GM23338 (cell line): ENCODE results near the gene FMO2. TPM values are rescaled to one million over a fixed set of nuclear protein-coding genes. Genes with fewer than 3 reads are reported as not detected.

ENCODE experiments used
- ATAC-seq: fragments of 200-7000 bp; cut with Tn5 transposase; 3 replicates; pipeline ENCODE4 v1.9.1; 2020
- DNase-seq: peaks from one replicate; pipeline ENCODE4 v3.0.0-alpha.2; 2015; ENCODE audit warnings: low spot score
- H2AFZ ChIP-seq: fragments of 200-600 bp; sonication (generic); 2 replicates; pipeline ENCODE4 v1.8.0; 2016; ENCODE audit warnings: antibody characterized with exemption, mild to moderate bottlenecking, moderate library complexity
- H3F3A ChIP-seq: fragments of 200-600 bp; sonication (generic); replicated peaks from 2 replicates; pipeline ENCODE4 v1.8.0; 2017; ENCODE audit warnings: antibody characterized with exemption, mixed run types, low read depth
- H3K27ac ChIP-seq: fragments of 200-600 bp; sonication (generic); 2 replicates; pipeline ENCODE4 v1.6.1; 2016; ENCODE audit warnings: low read depth
- H3K27me3 ChIP-seq: fragments of 200-600 bp; sonication (generic); 2 replicates; pipeline ENCODE4 v1.8.0; 2016; ENCODE audit warnings: mild to moderate bottlenecking, mixed run types, moderate library complexity; ENCODE audit not compliant: insufficient read depth
- H3K36me3 ChIP-seq: fragments of 200-600 bp; sonication (generic); 2 replicates; pipeline ENCODE4 v1.8.0; 2016; ENCODE audit warnings: mild to moderate bottlenecking; ENCODE audit not compliant: insufficient read depth
- H3K4me1 ChIP-seq: fragments of 200-600 bp; sonication (generic); 2 replicates; pipeline ENCODE4 v1.8.0; 2016; ENCODE audit warnings: mild to moderate bottlenecking, moderate library complexity; ENCODE audit not compliant: insufficient read depth
- H3K4me2 ChIP-seq: fragments of 200-600 bp; sonication (generic); 2 replicates; pipeline ENCODE4 v1.7.1; 2017; ENCODE audit warnings: mixed run types
- H3K4me3 ChIP-seq: fragments of 200-600 bp; sonication (generic); 2 replicates; pipeline ENCODE4 v1.6.1; 2016; ENCODE audit warnings: mixed run types
- H3K79me2 ChIP-seq: fragments of 200-600 bp; sonication (generic); replicated peaks from 2 replicates; pipeline ENCODE4 v1.8.0; 2017; ENCODE audit warnings: mild to moderate bottlenecking; ENCODE audit not compliant: insufficient read depth
- H3K9me2 ChIP-seq: fragments of 200-600 bp; sonication (generic); 2 replicates; pipeline ENCODE4 v1.8.0; 2017; ENCODE audit not compliant: insufficient read depth
- H4K20me1 ChIP-seq: fragments of 200-600 bp; sonication (generic); replicated peaks from 2 replicates; pipeline ENCODE4 v1.8.0; 2017; ENCODE audit warnings: mild to moderate bottlenecking; ENCODE audit not compliant: insufficient read depth
- H3K27ac Mint-ChIP-seq: 2 replicates; pipeline ENCODE4 v1.8.0; 2020; ENCODE audit warnings: inconsistent platforms, mild to moderate bottlenecking, moderate library complexity, mixed read lengths
- H3K27me3 Mint-ChIP-seq: 3 replicates; pipeline ENCODE4 v1.8.0; 2022; ENCODE audit warnings: low read depth, mild to moderate bottlenecking, moderate library complexity, mixed read lengths, inconsistent platforms; ENCODE audit not compliant: insufficient read depth, poor library complexity
- H3K36me3 Mint-ChIP-seq: 3 replicates; pipeline ENCODE4 v1.8.0; 2021; ENCODE audit warnings: low read depth, mild to moderate bottlenecking, inconsistent platforms, moderate library complexity, mixed read lengths
- H3K4me1 Mint-ChIP-seq: 3 replicates; pipeline ENCODE4 v1.8.0; 2020; ENCODE audit warnings: mild to moderate bottlenecking, inconsistent platforms, mixed read lengths
- H3K4me3 Mint-ChIP-seq: 3 replicates; pipeline ENCODE4 v1.8.0; 2021; ENCODE audit warnings: moderate library complexity, mild to moderate bottlenecking, inconsistent platforms, mixed read lengths
- H3K9me3 Mint-ChIP-seq: 3 replicates; pipeline ENCODE4 v1.8.0; 2020; ENCODE audit warnings: moderate library complexity, mild to moderate bottlenecking, inconsistent platforms, mixed read lengths
- CREB1 ChIP-seq: fragments of 250-450 bp; sonication (Bioruptor Pico); IDR thresholded peaks from 2 replicates; pipeline ENCODE4 v1.5.0; 2020; ENCODE audit warnings: low read depth, mild to moderate bottlenecking, moderate library complexity
- EZH2 ChIP-seq: fragments of 200-600 bp; sonication (generic); IDR thresholded peaks from one replicate; pipeline ENCODE4 v1.8.0; 2017; ENCODE audit warnings: antibody characterized with exemption, mild to moderate bottlenecking, low read depth; ENCODE audit not compliant: unreplicated experiment
- EZH2phosphoT487 ChIP-seq: fragments of 200-600 bp; sonication (generic); IDR thresholded peaks from one replicate; pipeline ENCODE4 v1.8.1; 2018; ENCODE audit warnings: antibody characterized with exemption; ENCODE audit not compliant: unreplicated experiment
- POLR2AphosphoS5 ChIP-seq: IDR thresholded peaks from 2 replicates; pipeline ENCODE4 v1.6.1; 2016; ENCODE audit warnings: antibody characterized with exemption, low read depth
- ZNF114 ChIP-seq: fragments of 250-450 bp; sonication (Bioruptor Pico); IDR thresholded peaks from 2 replicates; pipeline ENCODE4 v1.5.0; 2020; ENCODE audit warnings: mild to moderate bottlenecking, moderate library complexity
- polyA plus RNA-seq: library from polyadenylated mRNA; unstranded; fragments of >200 nt; fragmentation: Nextera tagmentation; extraction: Ambion mirVana; gene quantifications from 2 replicates; pipeline ENCODE4 v1.2.1, GENCODE V29; 2016
- total RNA-seq: library from RNA; depleted of rRNA; stranded (reverse); fragments of >200 nt; shearing (Covaris generic); gene quantifications from 2 replicates; pipeline ENCODE4 v1.2.3, GENCODE V29; 2014
- TF ChIP-seq, protein P1 (sequence below): IDR thresholded peaks from one replicate; pipeline ENCODE4 v1.6.1; 2018; ENCODE audit warnings: antibody characterized with exemption; ENCODE audit not compliant: unreplicated experiment
- TF ChIP-seq, protein P2 (sequence below), 2 experiments: fragments of 200-600 bp in 1 of 2; sonication (generic) in 1 of 2; conservative IDR thresholded peaks; 2 replicates each; pipeline versions ENCODE4 v1.5.1 to v1.6.1; 2016 to 2017; ENCODE audit warnings: antibody characterized with exemption in 2 of 2, low read depth in 2 of 2, mild to moderate bottlenecking in 2 of 2, moderate library complexity in 1 of 2
- TF ChIP-seq, protein P3 (sequence below): IDR thresholded peaks from 2 replicates; pipeline ENCODE4 v1.6.1; 2016; ENCODE audit warnings: antibody characterized with exemption

Gene FMO2
- total and polyA plus RNA-seq, 2 experiments from 2014 or later, result 0.31 TPM; not detected in 1

DNA sequence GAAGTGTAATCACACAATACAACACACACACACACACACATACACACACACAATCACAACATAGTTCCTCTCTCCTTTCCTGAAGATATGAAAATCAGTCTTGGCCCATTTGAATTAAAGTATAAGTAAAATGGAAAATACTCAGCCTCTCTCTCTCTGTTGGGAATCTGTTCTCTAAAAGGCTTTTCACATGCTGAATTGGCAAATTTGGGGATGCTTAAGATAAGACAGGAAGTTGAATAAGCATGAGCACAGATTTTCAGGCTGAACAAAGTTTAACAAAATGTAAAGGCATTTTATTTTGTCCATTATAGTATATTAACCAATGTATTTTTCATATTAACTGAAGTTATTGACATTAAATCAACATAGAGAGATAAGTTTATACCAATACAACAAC, 23.7 kb upstream of the FMO2 start:
- Histone ChIP-seq H3K36me3 (no peaks in the 10 kb centered on the region), H3K27me3 (no peaks in the 10 kb centered on the region), H3K4me3 (no peak overlapping the region), H4K20me1 (no peaks in the 10 kb centered on the region), H3K9me2 (no peaks in the 10 kb centered on the region), H3K27ac (no peak overlapping the region), H3K4me1 (peaks cover 13% of the 10 kb centered on the region; the same call in 1 of the 2 replicates), H2AFZ (no peak overlapping the region), H3K4me2 (no peak overlapping the region), H3F3A (no peaks in the 10 kb centered on the region), H3K79me2 (no peaks in the 10 kb centered on the region)
- Mint-ChIP-seq H3K27ac (peak overlapping the region; percentile 5), H3K4me3 (no peak overlapping the region), H3K27me3 (no peaks in the 10 kb centered on the region), H3K4me1 (peaks cover 11% of the 10 kb centered on the region), H3K36me3 (no peaks in the 10 kb centered on the region), H3K9me3 (no peaks in the 10 kb centered on the region)
- ATAC-seq (no peak), DNase-seq (no peak)
- TF ChIP-seq CREB1 (CRISPR knock-in tag), result no peak
- no peak for TF ChIP-seq EZH2phosphoT487
- TF ChIP-seq, protein P1, sequence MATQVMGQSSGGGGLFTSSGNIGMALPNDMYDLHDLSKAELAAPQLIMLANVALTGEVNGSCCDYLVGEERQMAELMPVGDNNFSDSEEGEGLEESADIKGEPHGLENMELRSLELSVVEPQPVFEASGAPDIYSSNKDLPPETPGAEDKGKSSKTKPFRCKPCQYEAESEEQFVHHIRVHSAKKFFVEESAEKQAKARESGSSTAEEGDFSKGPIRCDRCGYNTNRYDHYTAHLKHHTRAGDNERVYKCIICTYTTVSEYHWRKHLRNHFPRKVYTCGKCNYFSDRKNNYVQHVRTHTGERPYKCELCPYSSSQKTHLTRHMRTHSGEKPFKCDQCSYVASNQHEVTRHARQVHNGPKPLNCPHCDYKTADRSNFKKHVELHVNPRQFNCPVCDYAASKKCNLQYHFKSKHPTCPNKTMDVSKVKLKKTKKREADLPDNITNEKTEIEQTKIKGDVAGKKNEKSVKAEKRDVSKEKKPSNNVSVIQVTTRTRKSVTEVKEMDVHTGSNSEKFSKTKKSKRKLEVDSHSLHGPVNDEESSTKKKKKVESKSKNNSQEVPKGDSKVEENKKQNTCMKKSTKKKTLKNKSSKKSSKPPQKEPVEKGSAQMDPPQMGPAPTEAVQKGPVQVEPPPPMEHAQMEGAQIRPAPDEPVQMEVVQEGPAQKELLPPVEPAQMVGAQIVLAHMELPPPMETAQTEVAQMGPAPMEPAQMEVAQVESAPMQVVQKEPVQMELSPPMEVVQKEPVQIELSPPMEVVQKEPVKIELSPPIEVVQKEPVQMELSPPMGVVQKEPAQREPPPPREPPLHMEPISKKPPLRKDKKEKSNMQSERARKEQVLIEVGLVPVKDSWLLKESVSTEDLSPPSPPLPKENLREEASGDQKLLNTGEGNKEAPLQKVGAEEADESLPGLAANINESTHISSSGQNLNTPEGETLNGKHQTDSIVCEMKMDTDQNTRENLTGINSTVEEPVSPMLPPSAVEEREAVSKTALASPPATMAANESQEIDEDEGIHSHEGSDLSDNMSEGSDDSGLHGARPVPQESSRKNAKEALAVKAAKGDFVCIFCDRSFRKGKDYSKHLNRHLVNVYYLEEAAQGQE, result no peak

DNA sequence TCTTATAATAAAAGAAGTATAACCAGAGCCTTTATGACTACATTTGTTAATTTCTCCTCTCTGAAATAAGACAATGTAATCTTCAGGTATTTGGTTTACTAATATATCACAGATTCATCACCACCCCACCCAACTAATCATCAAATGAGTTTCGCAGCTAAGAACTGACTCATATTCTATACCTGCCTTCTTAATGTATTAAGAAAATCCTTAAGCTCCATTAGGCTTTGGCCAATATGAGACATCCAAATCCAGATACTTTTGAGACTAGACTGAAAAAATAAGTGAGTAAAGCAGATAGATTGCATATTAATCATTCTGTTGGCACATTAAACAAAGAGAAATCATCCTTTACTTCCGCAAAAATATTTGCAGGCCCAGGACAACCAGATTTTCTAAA, 18.7 kb upstream of the FMO2 start:
- Histone ChIP-seq H3K4me1 (peaks cover 8% of the 10 kb centered on the region; the same call in 1 of the 2 replicates), H3K36me3 (no peaks in the 10 kb centered on the region), H2AFZ (no peak overlapping the region), H3K9me2 (0 out of 2 replicates have a peak, but pooled peaks cover 2% of the 10 kb centered on the region), H3K4me2 (no peak overlapping the region), H3K27ac (no peak overlapping the region), H3K79me2 (no peaks in the 10 kb centered on the region), H4K20me1 (no peaks in the 10 kb centered on the region), H3K4me3 (no peak overlapping the region), H3F3A (no peaks in the 10 kb centered on the region), H3K27me3 (no peaks in the 10 kb centered on the region)
- Mint-ChIP-seq H3K27ac (no peak overlapping the region), H3K36me3 (peaks cover 2% of the 10 kb centered on the region; the same call in 2 of the 3 replicates), H3K27me3 (no peaks in the 10 kb centered on the region), H3K4me3 (no peak overlapping the region), H3K9me3 (peaks cover 8% of the 10 kb centered on the region; the same call in 2 of the 3 replicates), H3K4me1 (peaks cover 2% of the 10 kb centered on the region)
- DNase-seq, result no peak
- ATAC-seq, result no peak
- TF ChIP-seq, protein P1, result no peak
- no peak for TF ChIP-seq ZNF114 (CRISPR knock-in tag)
- TF ChIP-seq, protein P2, sequence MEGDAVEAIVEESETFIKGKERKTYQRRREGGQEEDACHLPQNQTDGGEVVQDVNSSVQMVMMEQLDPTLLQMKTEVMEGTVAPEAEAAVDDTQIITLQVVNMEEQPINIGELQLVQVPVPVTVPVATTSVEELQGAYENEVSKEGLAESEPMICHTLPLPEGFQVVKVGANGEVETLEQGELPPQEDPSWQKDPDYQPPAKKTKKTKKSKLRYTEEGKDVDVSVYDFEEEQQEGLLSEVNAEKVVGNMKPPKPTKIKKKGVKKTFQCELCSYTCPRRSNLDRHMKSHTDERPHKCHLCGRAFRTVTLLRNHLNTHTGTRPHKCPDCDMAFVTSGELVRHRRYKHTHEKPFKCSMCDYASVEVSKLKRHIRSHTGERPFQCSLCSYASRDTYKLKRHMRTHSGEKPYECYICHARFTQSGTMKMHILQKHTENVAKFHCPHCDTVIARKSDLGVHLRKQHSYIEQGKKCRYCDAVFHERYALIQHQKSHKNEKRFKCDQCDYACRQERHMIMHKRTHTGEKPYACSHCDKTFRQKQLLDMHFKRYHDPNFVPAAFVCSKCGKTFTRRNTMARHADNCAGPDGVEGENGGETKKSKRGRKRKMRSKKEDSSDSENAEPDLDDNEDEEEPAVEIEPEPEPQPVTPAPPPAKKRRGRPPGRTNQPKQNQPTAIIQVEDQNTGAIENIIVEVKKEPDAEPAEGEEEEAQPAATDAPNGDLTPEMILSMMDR (conservative IDR thresholded peaks at IDR 0.05; ENCODE audit: low read depth in 2 of 2), result no peak
- TF ChIP-seq POLR2AphosphoS5, result no peak
- no peak for TF ChIP-seq EZH2
- TF ChIP-seq, protein P3, sequence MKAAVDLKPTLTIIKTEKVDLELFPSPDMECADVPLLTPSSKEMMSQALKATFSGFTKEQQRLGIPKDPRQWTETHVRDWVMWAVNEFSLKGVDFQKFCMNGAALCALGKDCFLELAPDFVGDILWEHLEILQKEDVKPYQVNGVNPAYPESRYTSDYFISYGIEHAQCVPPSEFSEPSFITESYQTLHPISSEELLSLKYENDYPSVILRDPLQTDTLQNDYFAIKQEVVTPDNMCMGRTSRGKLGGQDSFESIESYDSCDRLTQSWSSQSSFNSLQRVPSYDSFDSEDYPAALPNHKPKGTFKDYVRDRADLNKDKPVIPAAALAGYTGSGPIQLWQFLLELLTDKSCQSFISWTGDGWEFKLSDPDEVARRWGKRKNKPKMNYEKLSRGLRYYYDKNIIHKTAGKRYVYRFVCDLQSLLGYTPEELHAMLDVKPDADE, result no peak
